GM12878 (cell line): ENCODE results near the gene BOLA2B. TPM values are rescaled to one million over a fixed set of nuclear protein-coding genes. Genes with fewer than 3 reads are reported as not detected.

Experiments
- ASH2L ChIP-seq: fragments of 300-600, 200-600 bp; sonication (generic); IDR thresholded peaks from 2 replicates; pipeline ENCODE4 v1.6.1; 2017; ENCODE audit warnings: low read depth, mild to moderate bottlenecking, borderline replicate concordance
- ATF7 ChIP-seq: fragments of 450-650 bp; IDR thresholded peaks from 2 replicates; pipeline ENCODE4 v1.6.1; 2016; ENCODE audit warnings: low read depth, mild to moderate bottlenecking
- BHLHE40 ChIP-seq, 2 experiments: fragments of 450-650 bp in 1 of 2; IDR thresholded peaks; 2 replicates each; pipeline ENCODE4 v1.6.1; 2011 to 2017; ENCODE audit warnings: low read depth in 2 of 2, borderline replicate concordance in 1 of 2, improper control_type of control experiment in 1 of 2, low read length in 1 of 2, mild to moderate bottlenecking in 1 of 2
- CREB1 ChIP-seq: IDR thresholded peaks from 2 replicates; pipeline ENCODE4 v1.6.1; 2012; ENCODE audit warnings: low read depth, mild to moderate bottlenecking, inconsistent platforms
- ESRRA ChIP-seq: IDR thresholded peaks from 2 replicates; pipeline ENCODE4 v1.6.1; 2012; ENCODE audit warnings: mild to moderate bottlenecking, low read length, improper control_type of control experiment
- KDM1A ChIP-seq: fragments of 200-600 bp; sonication (generic); IDR thresholded peaks from 2 replicates; pipeline ENCODE4 v1.6.1; 2016; ENCODE audit warnings: borderline replicate concordance
- MYB ChIP-seq: fragments of 150-350 bp; IDR thresholded peaks from 2 replicates; pipeline ENCODE4 v1.6.1; 2014; ENCODE audit warnings: mild to moderate bottlenecking, low read depth, low read length, borderline replicate concordance
- NFIC ChIP-seq: IDR thresholded peaks from 2 replicates; pipeline ENCODE4 v1.6.1; 2012; ENCODE audit warnings: low read depth, mild to moderate bottlenecking, inconsistent platforms, low read length, moderate library complexity
- NFYA ChIP-seq: IDR thresholded peaks from 2 replicates; pipeline ENCODE4 v1.6.1; 2011; ENCODE audit warnings: low read depth, mild to moderate bottlenecking, low read length, improper control_type of control experiment, borderline replicate concordance
- PAX8 ChIP-seq: fragments of 450-650 bp; IDR thresholded peaks from 2 replicates; pipeline ENCODE4 v1.6.1; 2017; ENCODE audit warnings: mild to moderate bottlenecking, moderate library complexity
- POLR2AphosphoS2 ChIP-seq: IDR thresholded peaks from 2 replicates; pipeline ENCODE4 v1.6.1; 2011; ENCODE audit warnings: low read depth, mild to moderate bottlenecking, low read length, improper control_type of control experiment, moderate library complexity
- POU2F2 ChIP-seq: IDR thresholded peaks from 3 replicates; pipeline ENCODE4 v1.6.1; 2011; ENCODE audit warnings: low read depth, mild to moderate bottlenecking, low read length, borderline replicate concordance
- RAD51 ChIP-seq: fragments of 450-650 bp; IDR thresholded peaks from 2 replicates; pipeline ENCODE4 v1.6.1; 2016; ENCODE audit warnings: moderate library complexity, mild to moderate bottlenecking, inconsistent platforms
- SIN3A ChIP-seq: IDR thresholded peaks from 2 replicates; pipeline ENCODE4 v1.6.1; 2012; ENCODE audit warnings: low read depth, low read length, improper control_type of control experiment
- SMAD5 ChIP-seq: IDR thresholded peaks from 2 replicates; pipeline ENCODE4 v1.6.1; 2016; ENCODE audit warnings: antibody characterized with exemption, low read depth
- SUPT20H ChIP-seq: IDR thresholded peaks from 2 replicates; pipeline ENCODE4 v1.6.1; 2011; ENCODE audit warnings: low read depth, mild to moderate bottlenecking, low read length, moderate library complexity, borderline replicate concordance; ENCODE audit not compliant: control insufficient read depth
- TCF3 ChIP-seq: IDR thresholded peaks from 2 replicates; pipeline ENCODE4 v1.6.1; 2012; ENCODE audit warnings: low read depth, mild to moderate bottlenecking, low read length, borderline replicate concordance; ENCODE audit not compliant: insufficient read depth
- polyA plus RNA-seq, 11 experiments: library from polyadenylated mRNA; depleted of rRNA in 4 of 11; unstranded in 6 of 11; stranded (reverse) in 5 of 11; fragments of >200 nt; fragmentation: Nextera tagmentation in 4 of 11; fragmentation: Illumina TruSeq in 1 of 11; extraction: Ambion mirVana in 4 of 11; extraction: Trizol in 1 of 11; gene quantifications; 1 replicate in 1 of 11; 2 replicates in 10 of 11; pipeline versions ENCODE4 v1.2.1 to v1.2.3, GENCODE V29; 2011 to 2016; ENCODE audit warnings: inconsistent platforms in 2 of 11, missing spikeins in 2 of 11, low read depth in 1 of 11
- total RNA-seq, 4 experiments: library from RNA; depleted of rRNA in 3 of 4; stranded (reverse); fragments of >200 nt in 3 of 4; fragmentation: Illumina TruSeq in 1 of 4; extraction: Trizol in 1 of 4; gene quantifications; 2 replicates each; pipeline versions ENCODE4 v1.2.1 to v1.2.3, GENCODE V29; 2013 to 2021
- TF ChIP-seq, protein P1 (sequence below), 3 experiments: IDR thresholded peaks in 2 of 3; conservative IDR thresholded peaks in 1 of 3; 2 replicates each; pipeline ENCODE4 v1.5.1; 2011; ENCODE audit warnings: low read depth in 3 of 3, low read length in 3 of 3, mild to moderate bottlenecking in 3 of 3, control low read depth in 2 of 3, moderate library complexity in 2 of 3, inconsistent platforms in 1 of 3, mixed read lengths in 1 of 3; ENCODE audit not compliant: control insufficient read depth in 2 of 3, insufficient read depth in 1 of 3; ENCODE audit errors: extremely low read depth in 1 of 3
- TF ChIP-seq, protein P2 (sequence below): fragments of 450-650 bp; formaldehyde crosslinking; IDR thresholded peaks from 2 replicates; pipeline ENCODE4 v1.5.0; 2022; ENCODE audit warnings: mild to moderate bottlenecking, missing genetic modification characterization
- TF ChIP-seq, protein P3 (sequence below): IDR thresholded peaks from 2 replicates; pipeline ENCODE4 v1.6.1; 2012; ENCODE audit warnings: low read depth, low read length, improper control_type of control experiment
- TF ChIP-seq, protein P4 (sequence below): IDR thresholded peaks from 2 replicates; pipeline ENCODE4 v1.6.1; 2011; ENCODE audit warnings: mild to moderate bottlenecking, low read depth, low read length, moderate library complexity; ENCODE audit not compliant: insufficient replicate concordance

The BOLA2B gene
- total and polyA plus RNA-seq, 10 of the 15 experiments (the other 5 are each of a cell fraction or from before 2014, with no cell fraction given) = 39.9 to 292 (median 130) TPM

DNA sequence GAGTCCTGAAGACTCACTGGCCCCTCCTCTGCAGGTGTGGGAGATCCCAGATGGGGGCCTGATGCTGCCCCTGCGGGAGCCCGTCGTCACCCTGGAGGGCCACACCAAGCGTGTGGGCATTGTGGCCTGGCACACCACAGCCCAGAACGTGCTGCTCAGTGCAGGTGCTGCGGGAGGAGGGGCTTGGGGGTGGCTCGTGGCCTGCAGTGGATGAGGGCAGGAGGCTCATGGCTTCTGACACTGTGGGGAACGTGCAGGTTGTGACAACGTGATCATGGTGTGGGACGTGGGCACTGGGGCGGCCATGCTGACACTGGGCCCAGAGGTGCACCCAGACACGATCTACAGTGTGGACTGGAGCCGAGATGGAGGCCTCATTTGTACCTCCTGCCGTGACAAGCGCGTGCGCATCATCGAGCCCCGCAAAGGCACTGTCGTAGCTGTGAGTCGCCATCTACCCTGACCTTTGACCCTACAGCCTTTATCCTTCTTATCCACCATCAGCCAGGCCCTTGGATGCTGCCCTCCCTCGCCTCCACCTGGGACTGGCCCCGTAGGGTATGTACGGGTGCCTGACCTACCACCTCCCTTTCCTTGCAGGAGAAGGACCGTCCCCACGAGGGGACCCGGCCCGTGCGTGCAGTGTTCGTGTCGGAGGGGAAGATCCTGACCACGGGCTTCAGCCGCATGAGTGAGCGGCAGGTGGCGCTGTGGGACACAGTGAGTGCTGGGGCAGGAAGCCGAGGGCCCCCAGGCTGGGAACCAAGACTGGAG lies 6.5 kb downstream of the BOLA2B start (continued):
- TF ChIP-seq MYB (no peak), PAX8 (no peak), POLR2AphosphoS2 (0 out of 2 replicates have a peak, but pooled peaks have one; percentile 43), POU2F2 (peak; percentile 53; the same call in 2 of the 3 replicates), RAD51 (no peak), NFIC (no peak), SUPT20H (no peak), NFYA (no peak), KDM1A (no peak), SIN3A (peak; percentile 28; the same call in 1 of the 2 replicates), ATF7 (no peak), TCF3 (no peak), ESRRA (no peak), ASH2L (no peak), SMAD5 (peak; percentile 48; the same call in 1 of the 2 replicates), BHLHE40 (IDR thresholded peaks at IDR 0.05; ENCODE audit: borderline replicate concordance in 1 of 2, low read depth in 2 of 2, low read length in 1 of 2) (peak; percentile 92 to 95; a peak in 3 of 4 replicates), CREB1 (no peak)
- TF ChIP-seq, protein P1, sequence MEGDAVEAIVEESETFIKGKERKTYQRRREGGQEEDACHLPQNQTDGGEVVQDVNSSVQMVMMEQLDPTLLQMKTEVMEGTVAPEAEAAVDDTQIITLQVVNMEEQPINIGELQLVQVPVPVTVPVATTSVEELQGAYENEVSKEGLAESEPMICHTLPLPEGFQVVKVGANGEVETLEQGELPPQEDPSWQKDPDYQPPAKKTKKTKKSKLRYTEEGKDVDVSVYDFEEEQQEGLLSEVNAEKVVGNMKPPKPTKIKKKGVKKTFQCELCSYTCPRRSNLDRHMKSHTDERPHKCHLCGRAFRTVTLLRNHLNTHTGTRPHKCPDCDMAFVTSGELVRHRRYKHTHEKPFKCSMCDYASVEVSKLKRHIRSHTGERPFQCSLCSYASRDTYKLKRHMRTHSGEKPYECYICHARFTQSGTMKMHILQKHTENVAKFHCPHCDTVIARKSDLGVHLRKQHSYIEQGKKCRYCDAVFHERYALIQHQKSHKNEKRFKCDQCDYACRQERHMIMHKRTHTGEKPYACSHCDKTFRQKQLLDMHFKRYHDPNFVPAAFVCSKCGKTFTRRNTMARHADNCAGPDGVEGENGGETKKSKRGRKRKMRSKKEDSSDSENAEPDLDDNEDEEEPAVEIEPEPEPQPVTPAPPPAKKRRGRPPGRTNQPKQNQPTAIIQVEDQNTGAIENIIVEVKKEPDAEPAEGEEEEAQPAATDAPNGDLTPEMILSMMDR (IDR thresholded peaks at IDR 0.05 in 2 of 3, conservative IDR thresholded peaks at IDR 0.05 in 1 of 3; ENCODE audit: control insufficient read depth in 2 of 3, extremely low read depth in 1 of 3, insufficient read depth in 1 of 3, low read depth in 3 of 3, low read length in 3 of 3) = peak; percentile 89 to 95 (median 91)
- TF ChIP-seq, protein P2, sequence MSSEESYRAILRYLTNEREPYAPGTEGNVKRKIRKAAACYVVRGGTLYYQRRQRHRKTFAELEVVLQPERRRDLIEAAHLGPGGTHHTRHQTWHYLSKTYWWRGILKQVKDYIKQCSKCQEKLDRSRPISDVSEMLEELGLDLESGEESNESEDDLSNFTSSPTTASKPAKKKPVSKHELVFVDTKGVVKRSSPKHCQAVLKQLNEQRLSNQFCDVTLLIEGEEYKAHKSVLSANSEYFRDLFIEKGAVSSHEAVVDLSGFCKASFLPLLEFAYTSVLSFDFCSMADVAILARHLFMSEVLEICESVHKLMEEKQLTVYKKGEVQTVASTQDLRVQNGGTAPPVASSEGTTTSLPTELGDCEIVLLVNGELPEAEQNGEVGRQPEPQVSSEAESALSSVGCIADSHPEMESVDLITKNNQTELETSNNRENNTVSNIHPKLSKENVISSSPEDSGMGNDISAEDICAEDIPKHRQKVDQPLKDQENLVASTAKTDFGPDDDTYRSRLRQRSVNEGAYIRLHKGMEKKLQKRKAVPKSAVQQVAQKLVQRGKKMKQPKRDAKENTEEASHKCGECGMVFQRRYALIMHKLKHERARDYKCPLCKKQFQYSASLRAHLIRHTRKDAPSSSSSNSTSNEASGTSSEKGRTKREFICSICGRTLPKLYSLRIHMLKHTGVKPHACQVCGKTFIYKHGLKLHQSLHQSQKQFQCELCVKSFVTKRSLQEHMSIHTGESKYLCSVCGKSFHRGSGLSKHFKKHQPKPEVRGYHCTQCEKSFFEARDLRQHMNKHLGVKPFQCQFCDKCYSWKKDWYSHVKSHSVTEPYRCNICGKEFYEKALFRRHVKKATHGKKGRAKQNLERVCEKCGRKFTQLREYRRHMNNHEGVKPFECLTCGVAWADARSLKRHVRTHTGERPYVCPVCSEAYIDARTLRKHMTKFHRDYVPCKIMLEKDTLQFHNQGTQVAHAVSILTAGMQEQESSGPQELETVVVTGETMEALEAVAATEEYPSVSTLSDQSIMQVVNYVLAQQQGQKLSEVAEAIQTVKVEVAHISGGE (CRISPR knock-in tag) = 0 out of 2 replicates have a peak, but pooled peaks have one; percentile 4
- TF ChIP-seq, protein P3, sequence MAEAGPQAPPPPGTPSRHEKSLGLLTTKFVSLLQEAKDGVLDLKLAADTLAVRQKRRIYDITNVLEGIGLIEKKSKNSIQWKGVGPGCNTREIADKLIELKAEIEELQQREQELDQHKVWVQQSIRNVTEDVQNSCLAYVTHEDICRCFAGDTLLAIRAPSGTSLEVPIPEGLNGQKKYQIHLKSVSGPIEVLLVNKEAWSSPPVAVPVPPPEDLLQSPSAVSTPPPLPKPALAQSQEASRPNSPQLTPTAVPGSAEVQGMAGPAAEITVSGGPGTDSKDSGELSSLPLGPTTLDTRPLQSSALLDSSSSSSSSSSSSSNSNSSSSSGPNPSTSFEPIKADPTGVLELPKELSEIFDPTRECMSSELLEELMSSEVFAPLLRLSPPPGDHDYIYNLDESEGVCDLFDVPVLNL = no peak
- TF ChIP-seq, protein P4, sequence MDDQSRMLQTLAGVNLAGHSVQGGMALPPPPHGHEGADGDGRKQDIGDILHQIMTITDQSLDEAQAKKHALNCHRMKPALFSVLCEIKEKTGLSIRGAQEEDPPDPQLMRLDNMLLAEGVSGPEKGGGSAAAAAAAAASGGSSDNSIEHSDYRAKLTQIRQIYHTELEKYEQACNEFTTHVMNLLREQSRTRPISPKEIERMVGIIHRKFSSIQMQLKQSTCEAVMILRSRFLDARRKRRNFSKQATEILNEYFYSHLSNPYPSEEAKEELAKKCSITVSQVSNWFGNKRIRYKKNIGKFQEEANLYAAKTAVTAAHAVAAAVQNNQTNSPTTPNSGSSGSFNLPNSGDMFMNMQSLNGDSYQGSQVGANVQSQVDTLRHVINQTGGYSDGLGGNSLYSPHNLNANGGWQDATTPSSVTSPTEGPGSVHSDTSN = no peak
